HG02981 (cell line): ENCODE results near the gene GEMIN8.

Experiments used
- ATAC-seq: cut with Tn5 transposase; IDR thresholded peaks from one replicate; pipeline ENCODE4 v1.9.1; 2021; ENCODE audit warnings: mild to moderate bottlenecking, moderate library complexity; ENCODE audit not compliant: unreplicated experiment

Gene GEMIN8

GRCh38 chrX:14017399-14017798 lies 12.3 kb downstream of the GEMIN8 start:
- no peak for ATAC-seq

GRCh38 chrX:14015941-14016340 lies 13.8 kb downstream of the GEMIN8 start:
- ATAC-seq = no peak

GRCh38 chrX:14015294-14015693 lies 14.4 kb downstream of the GEMIN8 start:
- ATAC-seq = no peak

GRCh38 chrX:14014526-14014925 lies 15.2 kb downstream of the GEMIN8 start:
- ATAC-seq = no peak

GRCh38 chrX:14013054-14013453 lies 16.6 kb downstream of the GEMIN8 start:
- ATAC-seq = no peak

- ATAC-seq = no peak
These were observed 19.1 kb downstream of the GEMIN8 start for GRCh38 chrX:14010566-14010965.

- no peak for ATAC-seq
These were observed 23.2 kb downstream of the GEMIN8 start for GRCh38 chrX:14006540-14006939.

- no peak for ATAC-seq
These were observed 25.7 kb downstream of the GEMIN8 start for GRCh38 chrX:14003876-14004425.

- ATAC-seq = no peak
These were observed 26.7 kb downstream of the GEMIN8 start for GRCh38 chrX:14003028-14003427.

- ATAC-seq = no peak
These were observed 33.0 kb downstream of the GEMIN8 start for GRCh38 chrX:13996650-13997049.

GRCh38 chrX:13994536-13995080 lies 35.1 kb downstream of the GEMIN8 start:
- ATAC-seq = no peak

GRCh38 chrX:13994104-13994503 lies 35.6 kb downstream of the GEMIN8 start:
- ATAC-seq = no peak

GRCh38 chrX:13990126-13990800 lies 39.4 kb downstream of the GEMIN8 start:
- ATAC-seq = no peak

GRCh38 chrX:13985697-13986435 lies 43.8 kb downstream of the GEMIN8 start:
- ATAC-seq = peak; percentile 45

- ATAC-seq = no peak
These were observed 46.0 kb downstream of the GEMIN8 start for GRCh38 chrX:13983734-13984133.

GRCh38 chrX:13968198-13968597 lies 61.5 kb downstream of the GEMIN8 start:
- ATAC-seq = no peak

- no peak for ATAC-seq
These were observed 62.1 kb downstream of the GEMIN8 start for GRCh38 chrX:13967636-13968035.

GRCh38 chrX:13966793-13967125 lies 62.9 kb downstream of the GEMIN8 start:
- no peak for ATAC-seq

- ATAC-seq = no peak
These were observed 63.5 kb downstream of the GEMIN8 start for GRCh38 chrX:13966071-13966792.

- no peak for ATAC-seq
These were observed 64.2 kb downstream of the GEMIN8 start for GRCh38 chrX:13965531-13965930.

- ATAC-seq = no peak
These were observed 72.7 kb downstream of the GEMIN8 start for GRCh38 chrX:13956998-13957397.
